ENCODE results near the gene RNF130.

GRCh38 chr5:179953987-179954386, 117.6 kb downstream of the RNF130 start:
- TF ChIP-seq POLR2A (IDR thresholded peaks at IDR 0.05; ENCODE audit: insufficient read depth in 1 of 2, low read depth in 2 of 2, low read length in 2 of 2) (no peak), KLF6 (CRISPR knock-in tag; IDR thresholded peaks at IDR 0.05) (no peak), ZNF431 (CRISPR knock-in tag; IDR thresholded peaks at IDR 0.05; ENCODE audit: borderline replicate concordance, low read depth) (no peak), AGO2 (optimal IDR thresholded peaks at IDR 0.05; ENCODE audit: low read depth, low read length) (no peak), ZNF510 (CRISPR knock-in tag; IDR thresholded peaks at IDR 0.05; ENCODE audit: low read depth) (no peak), EP300 (IDR thresholded peaks at IDR 0.05; ENCODE audit: low read depth in 2 of 2, low read length in 2 of 2) (no peak), EP300 (CRISPR knock-in tag; IDR thresholded peaks at IDR 0.05; ENCODE audit: borderline replicate concordance) (no peak), RNF219 (CRISPR knock-in tag; IDR thresholded peaks at IDR 0.05) (no peak), CERS6 (CRISPR knock-in tag; IDR thresholded peaks at IDR 0.05) (no peak), ATAD3A (CRISPR knock-in tag; IDR thresholded peaks at IDR 0.05) (no peak)
- TF ChIP-seq, protein P1, sequence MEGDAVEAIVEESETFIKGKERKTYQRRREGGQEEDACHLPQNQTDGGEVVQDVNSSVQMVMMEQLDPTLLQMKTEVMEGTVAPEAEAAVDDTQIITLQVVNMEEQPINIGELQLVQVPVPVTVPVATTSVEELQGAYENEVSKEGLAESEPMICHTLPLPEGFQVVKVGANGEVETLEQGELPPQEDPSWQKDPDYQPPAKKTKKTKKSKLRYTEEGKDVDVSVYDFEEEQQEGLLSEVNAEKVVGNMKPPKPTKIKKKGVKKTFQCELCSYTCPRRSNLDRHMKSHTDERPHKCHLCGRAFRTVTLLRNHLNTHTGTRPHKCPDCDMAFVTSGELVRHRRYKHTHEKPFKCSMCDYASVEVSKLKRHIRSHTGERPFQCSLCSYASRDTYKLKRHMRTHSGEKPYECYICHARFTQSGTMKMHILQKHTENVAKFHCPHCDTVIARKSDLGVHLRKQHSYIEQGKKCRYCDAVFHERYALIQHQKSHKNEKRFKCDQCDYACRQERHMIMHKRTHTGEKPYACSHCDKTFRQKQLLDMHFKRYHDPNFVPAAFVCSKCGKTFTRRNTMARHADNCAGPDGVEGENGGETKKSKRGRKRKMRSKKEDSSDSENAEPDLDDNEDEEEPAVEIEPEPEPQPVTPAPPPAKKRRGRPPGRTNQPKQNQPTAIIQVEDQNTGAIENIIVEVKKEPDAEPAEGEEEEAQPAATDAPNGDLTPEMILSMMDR (CRISPR knock-in tag; IDR thresholded peaks at IDR 0.05), result no peak
